ENCODE data around the gene PLD2.
A peak's percentile ranks its signal among the peaks of the same experiment; 100 is the strongest.
"Not testable (repeated sequence)": the region's sequence is repeated elsewhere in the genome, so short reads cannot be mapped to it uniquely, and the experiment has no call there.

The PLD2 gene

DNA sequence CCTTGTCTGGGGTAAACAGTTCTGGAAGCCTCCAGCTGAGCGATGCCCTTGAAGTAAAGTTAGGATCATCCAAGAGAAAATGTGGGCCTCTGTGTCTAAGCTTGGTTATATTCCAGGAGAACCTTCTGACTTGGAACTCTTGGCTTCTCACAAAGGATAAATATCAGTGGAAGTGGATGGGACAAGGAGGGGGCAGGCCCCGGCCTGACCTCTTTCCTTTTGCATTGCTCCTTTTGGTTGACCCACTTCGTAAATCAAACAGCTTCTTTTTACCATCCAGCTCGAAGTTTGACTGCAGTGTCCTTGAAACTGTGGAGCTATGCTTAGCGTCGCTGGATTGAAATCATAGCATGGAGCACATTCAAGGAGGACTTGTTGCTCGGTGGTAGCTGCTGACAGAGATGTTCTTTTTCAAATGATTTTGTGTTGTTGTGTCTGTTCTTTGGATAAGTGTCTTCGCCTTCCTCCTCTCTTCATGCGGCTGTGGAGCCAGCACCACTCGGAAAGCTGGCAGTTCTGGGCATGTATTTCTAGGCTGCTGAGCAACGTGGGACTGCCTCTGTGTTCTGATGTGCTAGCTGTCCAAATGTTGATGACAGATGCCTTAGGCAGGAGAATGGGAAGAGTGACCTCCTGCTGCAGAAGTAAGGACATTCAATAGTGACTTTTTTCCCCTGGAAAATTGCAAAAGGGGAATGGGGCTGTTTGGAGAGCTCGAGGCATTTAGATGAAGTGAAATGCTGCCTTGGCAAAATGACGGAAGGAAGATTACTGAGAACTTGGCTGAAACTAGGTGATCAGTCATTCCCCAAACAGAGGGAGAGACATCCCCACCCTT is 30.7 kb downstream of the PLD2 start:
- DNase-seq = no peak

- DNase-seq = no peak
These were observed 31.4 kb downstream of the PLD2 start for GRCh38 chr17:4838309-4838785.

GRCh38 chr17:4839221-4839620 is 32.3 kb downstream of the PLD2 start:
- DNase-seq = no peak

DNA sequence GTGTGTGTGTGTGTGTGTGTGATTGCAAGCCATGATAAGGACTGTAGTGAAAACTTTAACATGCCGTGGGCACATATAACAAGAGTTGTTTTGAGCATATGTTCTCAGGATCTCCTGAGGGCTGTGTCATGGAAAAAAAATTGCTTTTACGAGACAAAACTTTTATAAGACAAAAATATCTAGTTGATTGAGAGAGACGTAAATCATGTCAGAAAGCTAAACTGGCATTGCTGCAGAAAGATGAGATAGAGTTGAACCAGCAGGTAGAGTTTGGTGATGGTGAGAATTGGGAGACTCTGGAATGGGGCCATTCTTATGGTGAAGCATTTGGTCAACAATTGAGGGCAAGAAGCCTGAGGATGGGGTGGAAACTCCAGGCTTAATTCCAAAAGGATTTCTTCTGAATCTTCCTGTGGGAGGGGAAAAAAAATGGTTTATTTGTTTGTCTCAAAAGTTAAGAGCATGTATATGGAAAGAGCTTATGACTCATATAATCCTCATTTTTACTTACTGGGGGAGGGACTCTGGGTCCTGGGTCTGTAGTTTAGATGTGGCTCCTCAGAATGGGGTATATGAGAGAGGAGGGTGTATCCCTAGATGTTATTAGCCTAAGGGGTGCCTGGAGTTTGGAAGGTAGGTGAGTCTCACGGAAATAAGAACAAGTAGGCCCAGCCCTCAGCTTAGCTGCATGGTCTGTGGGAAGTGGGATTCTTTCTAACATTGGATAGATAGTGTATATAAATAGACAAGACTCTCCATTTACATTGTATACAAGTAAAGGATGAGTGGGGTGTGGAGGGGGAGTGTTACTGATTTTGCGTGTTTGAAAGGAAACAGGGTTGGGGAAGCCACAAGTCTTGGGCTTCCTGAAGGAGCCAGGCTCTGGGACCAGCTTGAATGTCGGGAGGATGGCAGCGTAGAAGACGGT is 33.3 kb downstream of the PLD2 start:
- DNase-seq = no peak

- peak in 1 of 2 donors; percentile 8 for DNase-seq
These were observed 33.9 kb downstream of the PLD2 start for GRCh38 chr17:4840893-4841242.

- DNase-seq = no peak
These were observed 35.4 kb downstream of the PLD2 start for GRCh38 chr17:4842376-4842775.

- no peak for DNase-seq
These were observed 36.5 kb downstream of the PLD2 start for GRCh38 chr17:4843321-4844000.

DNA sequence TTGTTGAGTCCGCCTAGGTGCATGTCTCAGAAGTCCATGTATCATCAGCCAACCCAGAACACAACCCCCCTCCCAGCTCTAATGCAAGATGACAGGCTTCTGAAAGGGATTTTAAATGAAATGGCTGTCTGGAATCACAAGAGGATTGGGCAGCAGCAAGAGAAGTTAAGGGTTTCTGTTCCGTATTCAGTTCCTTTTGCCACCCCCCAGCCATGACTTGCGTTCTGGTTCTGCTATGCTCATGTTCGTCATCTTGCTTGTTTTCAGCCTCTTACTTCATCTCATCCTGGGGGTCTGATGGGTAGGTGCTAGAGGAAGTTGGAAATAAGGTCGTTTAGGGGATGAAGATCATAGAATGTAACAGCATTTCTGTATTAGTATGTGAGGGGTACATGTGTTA is 38.2 kb downstream of the PLD2 start:
- peak; percentile 7 to 41 for DNase-seq

GRCh38 chr17:4846635-4847390 is 39.9 kb downstream of the PLD2 start:
- no peak for DNase-seq

DNA sequence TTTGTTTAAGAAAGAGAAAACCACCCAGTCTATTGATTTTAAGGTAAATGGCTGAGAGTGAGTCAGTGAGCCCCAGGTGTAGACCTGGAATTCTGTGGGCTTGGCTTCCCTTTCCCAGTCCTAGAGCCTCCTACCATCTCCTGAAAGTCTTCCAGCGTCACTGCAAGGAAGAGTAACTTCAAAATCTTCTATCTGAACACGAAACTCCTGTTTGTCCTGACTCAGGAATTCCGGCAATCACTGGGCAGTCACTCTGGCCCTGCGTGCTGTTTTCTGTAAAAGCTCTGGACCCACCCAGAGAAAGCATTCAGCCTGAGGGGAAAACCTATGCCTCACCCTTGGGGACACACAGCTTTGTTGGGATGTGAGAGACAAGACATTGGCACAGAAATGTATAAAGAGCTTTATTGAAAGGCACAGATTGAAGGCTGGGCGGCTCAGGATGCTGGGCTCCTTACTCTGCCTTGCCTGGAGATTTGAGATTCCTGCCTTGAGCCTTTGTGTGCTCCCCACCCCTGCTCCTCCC is 42.1 kb downstream of the PLD2 start:
- no peak for DNase-seq

DNA sequence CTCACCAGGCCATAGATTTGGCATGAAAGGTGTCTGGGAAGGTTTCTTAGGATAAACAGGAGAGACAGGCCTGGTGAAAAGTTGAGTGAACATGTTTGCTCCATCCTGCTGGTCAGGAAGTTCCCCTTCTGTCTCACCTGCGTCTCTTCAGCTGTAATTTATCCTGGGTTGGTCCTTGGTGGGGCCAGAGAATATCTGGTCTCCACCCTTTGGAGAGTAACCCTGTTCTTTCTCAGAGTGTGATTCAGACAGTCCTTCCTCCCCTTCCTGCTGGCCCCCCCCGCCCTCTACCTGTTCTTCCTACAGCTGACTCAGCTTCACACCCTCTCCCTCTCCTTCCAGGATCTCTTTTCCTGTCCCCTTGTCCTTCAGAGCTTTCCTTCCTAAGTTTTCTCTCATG is 43.3 kb downstream of the PLD2 start:
- DNase-seq = no peak

GRCh38 chr17:4851084-4851483 is 44.1 kb downstream of the PLD2 start:
- no peak for DNase-seq

DNA sequence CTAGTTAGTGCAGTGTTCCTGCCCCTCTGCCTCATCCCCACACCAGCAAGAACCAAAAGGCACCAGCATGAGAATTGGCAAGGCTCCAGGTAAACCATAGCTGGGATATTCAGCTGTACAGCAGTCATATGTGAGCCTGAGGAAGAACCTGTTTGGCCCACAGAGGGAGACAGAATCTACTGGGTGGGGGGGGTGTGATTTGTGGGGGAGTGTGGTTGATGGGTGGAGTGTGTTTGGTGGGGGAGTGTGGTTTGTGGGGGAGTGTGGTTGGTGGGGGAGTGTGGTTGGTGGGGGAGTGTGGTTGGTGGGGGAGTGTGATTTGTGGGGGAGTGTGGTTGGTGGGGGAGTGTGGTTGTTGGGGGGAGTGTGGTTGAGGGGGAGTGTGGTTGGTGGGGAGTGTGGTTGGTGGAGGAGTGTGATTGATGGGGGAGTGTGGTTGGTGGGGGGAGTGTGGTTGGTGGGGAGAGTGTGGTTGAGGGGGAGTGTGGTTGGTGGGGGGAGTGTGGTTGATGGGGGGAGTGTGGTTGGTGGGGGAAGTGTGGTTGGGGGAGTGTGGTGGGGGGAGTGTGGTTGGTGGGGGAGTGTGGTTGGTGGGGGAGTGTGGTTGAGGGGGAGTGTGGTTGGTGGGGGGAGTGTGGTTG is 45.7 kb downstream of the PLD2 start:
- DNase-seq = peak; percentile 6 to 50

DNA sequence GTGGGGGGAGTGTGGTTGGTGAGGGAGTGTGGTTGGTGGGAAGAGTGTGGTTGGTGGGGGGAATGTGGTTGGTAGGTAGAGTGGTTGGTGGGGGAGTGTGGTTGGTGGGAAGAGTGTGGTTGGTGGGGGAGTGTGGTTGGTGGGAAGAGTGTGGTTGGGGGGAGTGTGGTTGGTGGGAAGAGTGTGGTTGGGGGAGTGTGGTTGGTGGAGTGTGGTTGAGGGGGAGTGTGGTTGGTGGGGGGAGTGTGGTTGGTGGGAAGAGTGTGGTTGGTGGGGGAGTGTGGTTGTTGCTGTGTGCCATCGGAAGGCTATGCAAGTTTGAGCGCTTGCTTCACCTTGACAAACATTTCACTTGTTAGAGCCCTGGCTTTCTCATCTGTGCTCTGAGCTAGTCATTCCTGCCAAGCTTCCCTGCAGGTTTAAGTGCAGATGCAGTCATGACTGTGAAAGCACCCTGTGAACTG is 46.3 kb downstream of the PLD2 start:
- DNase-seq = peak; percentile 14 to 55

GRCh38 chr17:4854111-4854681 is 47.2 kb downstream of the PLD2 start:
- no peak for DNase-seq

GRCh38 chr17:4856271-4856936 is 49.5 kb downstream of the PLD2 start:
- no peak for DNase-seq

DNA sequence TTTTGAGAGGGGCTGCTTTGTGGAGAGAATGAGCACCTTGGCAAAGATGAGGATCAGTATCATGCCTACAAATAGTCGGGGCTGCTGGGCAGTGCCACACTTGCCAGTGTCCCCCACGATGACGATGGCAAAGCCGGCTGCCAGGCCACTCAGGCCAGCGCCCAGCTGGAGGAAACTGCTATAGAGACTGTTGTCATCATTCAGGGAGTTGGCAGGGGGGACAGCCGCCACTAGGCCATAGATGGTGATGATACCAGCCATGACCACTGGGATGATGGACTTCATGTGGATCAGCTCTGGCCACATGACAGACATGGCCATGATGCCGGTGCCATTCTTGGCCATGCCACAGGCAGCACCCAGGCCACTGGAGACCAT is 50.0 kb downstream of the PLD2 start:
- DNase-seq = no peak

- not testable (repeated sequence) for DNase-seq
These were observed 50.4 kb downstream of the PLD2 start for GRCh38 chr17:4857347-4857746.

DNA sequence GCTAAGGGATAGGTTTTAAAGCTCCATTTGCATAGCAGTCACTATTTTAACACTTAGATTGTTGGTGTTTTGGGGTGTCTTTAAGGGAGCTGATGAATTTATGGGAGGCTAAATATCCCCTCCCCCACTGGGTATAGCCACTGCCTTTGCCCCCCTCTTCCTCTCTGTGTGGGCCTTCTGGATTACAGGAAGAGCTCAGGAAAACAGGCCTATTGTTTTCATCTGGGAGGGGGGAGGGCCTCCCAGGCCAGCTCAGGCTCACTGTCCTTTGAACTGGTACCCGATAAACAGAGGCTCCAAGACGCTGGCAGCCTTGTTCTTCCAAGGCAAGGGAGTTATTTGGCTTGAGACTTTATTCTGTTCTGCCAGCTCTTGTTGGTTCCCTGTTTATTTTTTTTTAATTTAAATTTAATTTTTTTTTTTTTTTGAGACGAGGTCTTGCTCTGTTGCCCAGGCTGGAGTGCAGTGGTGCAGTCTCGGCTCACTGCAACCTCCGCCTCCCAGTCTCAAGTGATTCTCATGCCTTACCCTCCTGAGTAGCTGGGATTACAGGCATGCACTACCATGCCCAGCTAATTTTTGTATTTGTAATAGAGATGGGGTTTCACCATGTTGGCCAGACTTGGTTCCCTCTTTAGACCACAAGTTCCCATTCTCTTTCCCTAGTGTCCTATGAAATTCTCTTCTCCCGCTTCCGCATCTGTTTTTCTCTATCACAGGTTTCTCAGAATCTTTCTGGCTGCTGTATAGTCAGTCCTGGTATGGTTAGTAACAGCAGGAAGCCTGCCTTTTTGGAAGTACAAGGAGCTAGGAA is 51.3 kb downstream of the PLD2 start:
- no peak for DNase-seq

DNA sequence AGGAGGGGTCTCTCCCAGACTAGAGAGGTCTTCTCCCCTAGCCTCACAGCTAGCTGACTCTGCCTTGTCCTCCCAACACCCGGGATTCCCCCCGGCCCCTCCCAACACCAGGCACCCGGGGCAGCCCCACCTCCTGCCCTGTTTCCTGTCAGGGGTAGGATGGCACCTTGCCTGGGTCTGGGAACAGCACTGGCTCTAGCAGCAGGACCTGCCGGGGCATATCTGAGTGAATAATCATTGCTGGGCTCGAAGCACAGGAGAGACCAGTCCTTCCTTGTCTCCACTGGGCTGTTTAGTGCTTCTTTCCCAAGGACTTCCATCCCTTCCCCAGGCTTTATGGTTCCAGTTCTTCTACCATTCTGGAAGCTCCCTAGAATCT is 51.9 kb downstream of the PLD2 start:
- no peak for DNase-seq

Measured in CD4-positive, alpha-beta T cell treated with Interferon alpha-2 for 1 hour (primary cell).